Astrocyte of the spinal cord (primary cell): ENCODE results near the gene WSCD2.

Source experiments
- DNase-seq: peaks from one replicate; pipeline ENCODE4 v3.0.0; 2011; ENCODE audit warnings: low read depth, low spot score
- H3K4me3 ChIP-seq: 2 replicates; pipeline ENCODE4 v1.5.1; 2011; ENCODE audit warnings: low read depth, mild to moderate bottlenecking, low read length, moderate library complexity
- in situ Hi-C: cut with HindIII; loops from 2 replicates; pipeline ENCODE4 v1.10.0; 2017; ENCODE audit warnings: low sequenced_read_pairs
- TF ChIP-seq, protein P1 (sequence below): IDR thresholded peaks from 2 replicates; pipeline ENCODE4 v1.5.1; 2012; ENCODE audit warnings: low read depth, mild to moderate bottlenecking, low read length, inconsistent platforms

WSCD2 gene

DNA sequence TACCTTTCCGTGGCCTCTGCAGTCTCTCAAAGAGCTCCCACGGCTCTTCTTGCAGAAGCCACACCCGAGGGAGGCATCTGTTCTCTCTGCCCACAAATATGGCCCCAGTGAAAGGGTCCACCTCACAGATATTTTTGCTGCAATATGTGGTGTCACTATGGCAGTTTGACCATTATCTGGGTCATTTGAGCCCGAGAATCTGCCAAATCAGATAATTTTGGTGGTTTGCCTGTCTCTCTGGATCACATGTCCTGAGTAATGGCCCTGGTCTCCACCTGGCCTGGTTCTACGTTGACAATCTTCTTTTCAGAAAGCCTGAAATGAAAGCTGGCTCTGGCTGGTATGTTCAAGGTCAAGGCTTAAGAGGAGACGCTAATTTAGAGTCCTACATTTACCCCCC, 5.7 kb upstream of the WSCD2 start:
- in situ Hi-C loops = no loop called here
- H3K4me3 ChIP-seq = no peak overlapping the region
- TF ChIP-seq, protein P1, sequence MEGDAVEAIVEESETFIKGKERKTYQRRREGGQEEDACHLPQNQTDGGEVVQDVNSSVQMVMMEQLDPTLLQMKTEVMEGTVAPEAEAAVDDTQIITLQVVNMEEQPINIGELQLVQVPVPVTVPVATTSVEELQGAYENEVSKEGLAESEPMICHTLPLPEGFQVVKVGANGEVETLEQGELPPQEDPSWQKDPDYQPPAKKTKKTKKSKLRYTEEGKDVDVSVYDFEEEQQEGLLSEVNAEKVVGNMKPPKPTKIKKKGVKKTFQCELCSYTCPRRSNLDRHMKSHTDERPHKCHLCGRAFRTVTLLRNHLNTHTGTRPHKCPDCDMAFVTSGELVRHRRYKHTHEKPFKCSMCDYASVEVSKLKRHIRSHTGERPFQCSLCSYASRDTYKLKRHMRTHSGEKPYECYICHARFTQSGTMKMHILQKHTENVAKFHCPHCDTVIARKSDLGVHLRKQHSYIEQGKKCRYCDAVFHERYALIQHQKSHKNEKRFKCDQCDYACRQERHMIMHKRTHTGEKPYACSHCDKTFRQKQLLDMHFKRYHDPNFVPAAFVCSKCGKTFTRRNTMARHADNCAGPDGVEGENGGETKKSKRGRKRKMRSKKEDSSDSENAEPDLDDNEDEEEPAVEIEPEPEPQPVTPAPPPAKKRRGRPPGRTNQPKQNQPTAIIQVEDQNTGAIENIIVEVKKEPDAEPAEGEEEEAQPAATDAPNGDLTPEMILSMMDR = no peak
- no peak for DNase-seq

GRCh38 chr12:108125073-108125472, 4.0 kb upstream of the WSCD2 start:
- TF ChIP-seq, protein P1 = no peak
- in situ Hi-C loops = no loop called here
- no peak overlapping the region for H3K4me3 ChIP-seq

GRCh38 chr12:108126212-108126611, 2.9 kb upstream of the WSCD2 start:
- in situ Hi-C loops = no loop called here
- H3K4me3 ChIP-seq = no peak overlapping the region
- DNase-seq = no peak
- TF ChIP-seq, protein P1 = no peak

More at GRCh38 chr12:108125073-108125472, 4.0 kb upstream of the WSCD2 start:
- DNase-seq = no peak

- H3K4me3 ChIP-seq = no peak overlapping the region
- in situ Hi-C loops = no loop called here
- TF ChIP-seq, protein P1 = no peak
- DNase-seq = no peak
These were observed 2.0 kb upstream of the WSCD2 start for GRCh38 chr12:108126990-108127501.

DNA sequence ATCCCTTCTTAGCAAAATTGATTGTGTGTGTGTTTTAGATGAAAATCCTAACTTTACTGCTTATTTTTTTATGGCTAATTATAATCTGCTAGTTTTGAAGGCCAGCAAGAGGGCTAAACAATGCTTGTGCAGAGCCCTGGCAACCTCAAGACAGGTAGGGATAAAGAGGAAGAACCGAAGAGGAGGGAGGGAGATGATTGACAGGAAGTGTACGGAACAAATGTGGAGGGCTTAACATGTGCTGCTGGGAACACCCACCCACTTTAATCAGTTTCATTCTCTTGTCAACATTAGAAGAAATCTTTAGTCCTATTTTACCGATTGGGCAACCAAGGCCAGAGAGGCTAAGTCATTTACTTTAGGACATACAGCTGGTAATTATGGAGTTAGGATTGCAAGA, 1.4 kb upstream of the WSCD2 start:
- TF ChIP-seq, protein P1 = no peak
- no peak for DNase-seq
- H3K4me3 ChIP-seq = no peak overlapping the region
- in situ Hi-C loops = no loop called here

DNA sequence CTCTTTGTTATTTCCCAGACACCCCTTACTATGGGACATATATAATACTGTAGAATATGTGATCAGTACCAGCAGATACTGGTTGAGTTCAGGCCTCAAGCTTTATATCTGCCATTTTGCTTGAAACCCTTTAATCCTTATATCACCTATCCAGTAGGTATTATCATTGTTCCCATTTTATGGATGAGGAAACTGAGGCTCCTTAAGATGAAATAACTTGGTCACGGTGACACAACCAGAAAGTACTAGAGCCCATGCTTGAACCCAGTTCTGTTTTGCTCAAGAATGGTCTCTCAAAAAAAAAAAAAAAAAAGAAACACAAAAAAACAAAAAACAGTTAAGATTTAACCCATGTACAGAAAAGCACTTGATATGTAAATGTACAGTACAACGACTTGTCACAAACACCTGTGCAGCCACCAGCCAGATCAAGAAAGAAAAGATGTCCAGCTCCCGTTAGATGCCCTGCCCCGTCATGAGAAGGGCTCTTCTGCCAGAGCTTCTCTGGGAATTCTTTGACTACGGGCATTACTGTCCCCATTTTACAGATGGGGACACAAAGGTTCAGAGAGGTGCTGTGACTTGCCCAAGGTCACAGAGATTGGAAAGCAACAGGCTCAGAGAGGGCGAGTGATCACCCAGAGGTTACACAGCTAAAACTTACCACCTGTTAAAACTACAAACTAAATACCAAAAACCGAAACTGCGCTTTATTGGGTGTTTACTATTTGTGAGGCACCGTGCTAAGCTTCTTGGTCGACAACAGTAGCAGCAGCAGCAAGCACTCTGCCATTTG, 669 bp upstream of the WSCD2 start:
- no peak for DNase-seq
- no peak overlapping the region for H3K4me3 ChIP-seq
- TF ChIP-seq, protein P1 = no peak
- in situ Hi-C loops = no loop called here
